Measurements from ENCODE around the gene NOLC1.

NOLC1 gene

DNA sequence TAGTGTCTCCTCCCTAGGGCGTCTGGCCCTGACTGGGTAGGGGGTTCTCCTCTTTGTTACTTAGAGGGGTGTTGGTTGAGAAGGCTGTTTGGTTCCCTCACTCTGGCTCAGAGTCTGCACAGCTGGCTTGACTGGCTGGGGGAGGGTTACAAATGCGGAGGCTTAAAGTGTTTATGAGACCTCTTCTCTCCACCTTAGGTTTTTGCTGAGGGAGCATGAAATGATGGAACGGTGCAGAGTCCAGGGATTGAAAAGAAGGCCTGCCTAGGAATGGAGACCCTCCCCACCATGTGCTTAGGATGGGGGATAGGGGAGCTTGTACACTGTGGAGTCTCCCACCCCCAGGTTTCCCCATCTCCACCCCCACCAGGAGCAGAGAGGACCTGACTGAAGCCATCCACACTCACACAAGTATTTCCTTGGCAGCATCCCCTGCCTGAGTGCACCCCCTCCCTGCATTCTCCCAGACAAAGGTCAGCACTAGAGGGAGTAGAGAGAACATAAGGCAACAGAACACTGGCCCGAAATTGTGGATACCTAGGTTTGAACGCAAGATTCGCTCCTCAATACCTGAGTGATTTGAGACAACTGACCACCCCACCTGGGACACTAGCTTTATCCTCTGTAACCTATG, 30.3 kb upstream of the NOLC1 start:
- DNase-seq (ENCODE audit: low spot score): no peak

DNA sequence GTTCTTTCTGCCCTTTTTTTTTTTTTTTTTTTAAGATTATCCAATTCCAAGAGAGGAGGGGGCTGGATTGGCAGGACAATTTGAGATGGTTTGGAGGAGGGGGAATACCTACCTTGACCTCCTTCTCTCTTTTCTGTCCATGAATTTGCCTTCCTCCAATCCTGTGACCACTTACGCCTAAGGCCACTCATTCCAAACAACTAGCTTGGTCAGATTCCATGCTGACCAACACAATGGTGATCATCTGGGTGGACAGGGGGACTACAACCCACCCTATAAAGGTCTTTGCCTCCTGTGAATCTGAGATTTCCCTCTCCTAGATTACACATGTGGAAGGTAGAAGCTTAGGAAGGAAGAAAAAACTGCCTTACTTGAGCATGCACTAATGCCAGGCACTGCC, 29.7 kb upstream of the NOLC1 start:
- DNase-seq (ENCODE audit: low spot score): no peak

DNA sequence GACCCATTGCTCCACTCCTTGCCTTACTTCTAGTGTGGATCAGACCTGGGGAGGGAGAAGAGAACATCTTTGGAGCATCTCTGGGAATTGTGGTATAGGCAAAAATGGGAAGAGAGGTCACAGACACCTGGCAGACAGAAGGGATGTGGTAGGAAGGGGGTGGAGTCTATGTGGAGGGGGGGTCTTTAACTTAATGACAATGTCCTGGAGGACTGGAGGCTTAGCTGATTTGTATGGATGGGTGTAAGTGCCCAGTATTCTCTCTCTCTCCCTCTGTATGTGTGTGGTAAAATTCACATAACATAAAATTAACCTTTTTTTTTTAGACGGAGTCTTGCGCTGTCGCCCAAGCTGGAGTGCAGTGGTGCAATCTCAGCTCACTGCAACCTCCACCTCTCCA, 29.0 kb upstream of the NOLC1 start:
- DNase-seq (ENCODE audit: low spot score): no peak

DNA sequence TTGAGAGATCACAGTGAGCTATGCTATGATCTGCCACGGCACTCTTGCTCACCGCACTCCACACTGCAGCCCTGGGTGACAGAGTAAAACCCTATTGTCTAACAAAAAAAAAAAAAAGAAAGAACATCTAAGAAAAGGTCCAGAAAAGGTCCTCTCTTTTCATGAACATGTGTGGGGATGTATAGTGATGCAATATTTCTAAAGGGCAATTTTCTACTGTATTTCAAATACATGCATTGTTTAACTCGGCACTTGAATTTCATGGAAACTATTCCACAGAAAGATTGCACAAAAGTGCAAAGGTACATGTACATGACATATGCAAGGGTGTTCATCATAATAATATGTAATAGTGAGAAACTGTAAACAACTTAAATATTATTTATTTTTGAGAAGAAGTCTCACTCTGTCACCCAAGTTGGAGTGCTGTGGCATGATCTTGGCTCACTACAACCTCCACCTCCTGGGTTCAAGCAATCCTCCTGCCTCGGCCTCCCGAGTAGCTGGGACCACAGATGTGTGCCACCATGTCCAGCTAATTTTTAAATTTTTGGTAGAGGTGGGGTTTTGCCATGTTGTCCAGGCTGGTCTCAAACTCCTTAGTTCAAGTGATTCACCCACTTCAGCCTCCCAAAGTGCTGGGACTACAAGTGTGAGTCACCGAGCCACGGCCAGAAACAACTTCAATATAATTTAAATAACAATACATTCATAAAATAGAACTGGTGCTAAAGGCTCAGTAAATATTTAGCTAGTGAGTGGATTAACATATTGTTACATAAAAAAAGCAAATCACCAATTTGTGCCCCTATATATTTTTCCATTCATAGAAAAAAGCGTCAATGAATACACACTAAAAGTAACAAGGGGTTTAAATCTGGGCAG, 20.7 kb upstream of the NOLC1 start:
- no peak for DNase-seq (ENCODE audit: low spot score)

DNA sequence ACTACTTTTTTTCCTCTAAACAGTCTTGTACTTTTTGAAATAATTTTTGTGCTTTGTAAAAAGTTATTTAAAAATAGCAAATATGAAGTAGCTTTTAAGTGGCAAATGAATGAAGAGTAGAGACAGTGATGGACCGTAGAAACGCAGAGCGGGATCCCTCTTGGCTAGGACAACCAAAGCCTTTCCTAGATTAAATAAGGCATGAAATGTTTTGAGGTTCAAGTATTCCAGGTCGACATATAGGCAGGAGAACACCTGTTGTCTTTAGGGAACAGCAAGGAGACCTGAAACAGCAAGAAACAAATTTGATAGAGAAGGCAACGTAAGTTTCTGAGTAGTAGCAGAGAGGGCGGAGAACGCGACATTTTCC, 20.0 kb upstream of the NOLC1 start:
- DNase-seq (ENCODE audit: low spot score): no peak

DNA sequence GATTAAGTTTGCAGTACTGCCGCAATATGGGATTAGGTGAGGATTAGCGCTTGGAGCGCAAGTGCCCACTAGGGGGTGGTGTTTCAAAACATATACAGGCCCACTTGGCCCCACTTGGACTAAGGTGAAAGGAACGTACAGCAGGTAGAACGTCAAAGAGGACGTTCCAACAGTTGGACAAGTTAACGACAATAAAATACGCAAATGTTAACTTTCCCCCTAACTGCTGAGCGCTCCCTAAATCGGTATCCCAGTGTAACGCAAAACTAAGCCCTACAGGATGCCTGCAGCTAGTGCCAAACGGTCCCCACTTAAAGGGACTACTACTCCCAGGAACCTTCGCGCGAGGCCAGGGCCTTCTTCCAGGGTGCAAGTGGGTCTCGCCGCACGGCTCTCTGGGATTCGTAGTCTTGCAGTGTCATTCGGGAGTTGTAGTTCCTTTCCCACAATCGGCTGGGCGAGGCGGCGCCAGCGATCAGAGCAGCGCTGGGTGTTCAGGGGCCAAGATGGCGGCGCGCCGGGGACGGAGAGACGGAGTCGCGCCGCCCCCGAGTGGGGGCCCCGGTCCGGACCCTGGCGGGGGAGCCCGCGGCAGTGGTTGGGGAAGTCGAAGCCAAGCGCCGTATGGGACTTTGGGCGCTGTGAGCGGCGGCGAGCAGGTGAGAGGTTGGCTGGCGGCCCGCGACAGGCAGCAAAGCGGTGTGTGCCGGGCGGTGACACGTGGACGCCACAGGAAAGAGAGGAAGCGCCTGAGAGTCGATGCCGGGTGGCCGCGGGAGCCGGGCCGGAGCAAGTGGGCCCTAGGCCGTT, 19.4 kb upstream of the NOLC1 start, which contains the start of gene PPRC1:
TSS of gene PPRC1 (plus strand) at position 478 of the 810 bp plus-strand sequence. CDS start at position 507, 29 bp downstream.
- DNase-seq (ENCODE audit: low spot score): peak; percentile 97

DNA sequence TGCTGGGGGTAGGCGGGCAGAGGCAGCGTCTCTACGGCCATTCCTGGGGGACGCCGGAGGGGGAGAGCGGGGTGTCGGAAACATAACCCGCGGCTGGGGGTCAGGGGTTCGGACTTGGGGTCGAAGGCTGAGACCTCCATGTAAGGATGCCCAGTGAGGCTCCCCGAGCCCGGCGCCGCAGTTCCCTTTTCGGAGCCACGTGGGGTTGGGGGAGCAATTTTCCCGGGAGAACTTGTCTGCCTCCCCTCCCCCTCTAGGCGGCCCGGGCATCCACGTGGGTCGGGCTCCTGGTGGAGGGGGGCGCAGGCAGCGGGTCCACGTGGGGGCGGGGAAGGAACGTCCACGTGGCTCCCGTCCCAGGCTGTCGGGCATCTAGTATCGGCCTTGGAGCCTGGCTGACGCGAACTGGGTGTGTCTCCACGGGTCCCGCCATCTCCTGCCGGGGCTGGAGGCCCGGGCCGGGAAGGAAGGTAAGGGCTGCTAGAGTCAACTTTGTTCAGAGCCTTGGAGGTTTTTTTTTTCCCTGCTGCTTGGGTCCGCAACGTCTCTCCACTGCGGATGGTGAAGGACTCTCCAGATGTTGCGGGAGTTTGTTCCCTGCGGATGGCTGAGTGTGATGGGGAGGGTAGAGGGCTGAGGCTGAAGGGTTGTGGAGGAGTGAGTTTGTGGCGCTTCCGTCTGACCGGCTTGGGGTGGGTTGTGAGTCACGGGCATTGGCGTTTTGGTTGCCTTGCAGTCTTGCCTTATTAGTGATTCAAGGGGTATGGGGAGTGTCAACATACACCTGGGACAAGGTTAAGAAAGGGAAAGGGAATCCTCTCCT, 18.6 kb upstream of the NOLC1 start:
- DNase-seq (ENCODE audit: low spot score): peak; percentile 81

DNA sequence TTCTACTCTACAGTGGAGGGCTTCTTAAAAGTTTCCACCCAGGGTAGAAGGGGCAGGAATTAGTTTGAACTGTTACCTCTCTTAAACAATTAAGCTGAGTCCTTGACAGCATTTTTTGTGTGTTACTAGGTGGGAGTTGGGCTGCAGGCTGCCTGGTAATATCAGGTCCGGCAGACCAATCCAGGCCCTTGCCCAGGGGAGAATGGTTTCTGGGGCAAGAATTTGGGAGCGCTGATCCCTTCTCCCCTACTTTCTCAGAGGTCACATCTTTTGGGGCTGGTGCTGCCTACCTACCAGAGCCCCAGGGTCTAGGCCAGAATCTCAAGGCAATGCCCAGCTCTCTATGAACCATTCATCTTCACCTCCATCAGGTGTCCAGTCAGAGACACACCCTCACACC, 17.8 kb upstream of the NOLC1 start:
- DNase-seq (ENCODE audit: low spot score): no peak

DNA sequence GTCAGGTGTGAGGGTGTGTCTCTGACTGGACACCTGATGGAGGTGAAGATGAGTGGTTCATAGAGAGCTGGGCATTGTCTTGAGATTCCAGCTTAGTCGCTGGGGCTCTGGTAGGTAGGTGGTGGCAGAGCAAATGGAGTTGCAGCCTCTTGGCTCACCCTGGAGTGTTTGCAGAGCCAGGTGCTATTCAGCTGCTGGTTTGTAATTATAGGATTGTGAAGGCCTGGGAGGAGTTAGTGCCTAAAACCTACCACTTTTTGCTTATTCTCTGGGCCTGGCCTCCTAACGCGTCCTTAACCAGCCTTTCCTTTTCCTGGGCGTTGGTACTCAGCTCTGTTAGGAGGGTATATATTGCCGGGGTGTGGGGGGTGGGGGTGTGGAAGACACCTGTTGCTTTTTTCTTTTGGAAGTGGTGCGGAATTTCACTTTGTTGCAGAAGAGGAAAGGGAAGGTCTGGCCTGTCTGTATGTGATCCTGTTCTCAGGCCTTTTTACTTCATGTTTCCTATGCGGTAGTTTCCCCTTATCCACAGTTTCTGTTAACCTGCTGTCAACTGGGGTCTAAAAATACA, 16.1 kb upstream of the NOLC1 start:
- DNase-seq (ENCODE audit: low spot score): no peak

DNA sequence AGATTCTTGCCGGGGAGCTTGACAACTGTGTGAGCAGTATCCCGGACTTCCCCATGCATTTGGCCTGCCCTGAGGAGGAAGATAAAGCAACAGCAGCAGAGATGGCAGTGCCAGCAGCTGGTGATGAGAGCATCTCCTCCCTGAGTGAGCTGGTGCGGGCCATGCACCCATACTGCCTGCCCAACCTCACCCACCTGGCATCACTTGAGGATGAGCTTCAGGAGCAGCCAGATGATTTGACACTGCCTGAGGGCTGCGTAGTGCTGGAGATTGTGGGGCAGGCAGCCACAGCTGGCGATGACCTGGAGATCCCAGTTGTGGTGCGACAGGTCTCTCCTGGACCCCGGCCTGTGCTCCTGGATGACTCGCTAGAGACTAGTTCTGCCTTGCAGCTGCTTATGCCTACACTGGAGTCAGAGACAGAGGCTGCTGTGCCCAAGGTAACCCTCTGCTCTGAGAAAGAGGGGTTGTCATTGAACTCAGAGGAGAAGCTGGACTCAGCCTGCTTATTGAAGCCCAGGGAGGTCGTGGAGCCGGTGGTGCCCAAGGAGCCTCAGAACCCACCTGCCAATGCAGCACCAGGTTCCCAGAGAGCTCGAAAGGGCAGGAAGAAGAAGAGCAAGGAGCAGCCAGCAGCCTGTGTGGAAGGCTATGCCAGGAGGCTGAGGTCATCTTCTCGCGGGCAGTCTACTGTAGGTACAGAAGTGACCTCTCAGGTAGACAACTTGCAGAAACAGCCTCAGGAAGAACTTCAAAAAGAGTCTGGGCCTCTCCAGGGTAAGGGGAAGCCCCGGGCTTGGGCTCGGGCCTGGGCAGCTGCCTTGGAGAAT, 12.7 kb upstream of the NOLC1 start:
- no peak for DNase-seq (ENCODE audit: low spot score)

DNA sequence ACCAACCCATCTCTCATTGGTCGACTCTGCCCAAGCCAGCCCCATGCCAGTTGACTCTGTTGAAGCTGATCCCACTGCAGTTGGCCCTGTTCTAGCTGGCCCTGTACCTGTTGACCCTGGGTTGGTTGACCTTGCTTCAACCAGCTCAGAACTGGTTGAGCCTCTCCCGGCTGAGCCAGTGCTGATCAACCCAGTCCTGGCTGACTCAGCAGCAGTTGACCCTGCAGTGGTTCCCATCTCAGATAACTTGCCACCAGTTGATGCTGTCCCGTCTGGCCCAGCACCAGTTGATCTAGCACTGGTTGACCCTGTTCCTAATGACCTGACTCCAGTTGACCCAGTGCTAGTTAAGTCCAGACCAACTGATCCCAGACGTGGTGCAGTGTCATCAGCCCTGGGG, 12.0 kb upstream of the NOLC1 start:
- no peak for DNase-seq (ENCODE audit: low spot score)

DNA sequence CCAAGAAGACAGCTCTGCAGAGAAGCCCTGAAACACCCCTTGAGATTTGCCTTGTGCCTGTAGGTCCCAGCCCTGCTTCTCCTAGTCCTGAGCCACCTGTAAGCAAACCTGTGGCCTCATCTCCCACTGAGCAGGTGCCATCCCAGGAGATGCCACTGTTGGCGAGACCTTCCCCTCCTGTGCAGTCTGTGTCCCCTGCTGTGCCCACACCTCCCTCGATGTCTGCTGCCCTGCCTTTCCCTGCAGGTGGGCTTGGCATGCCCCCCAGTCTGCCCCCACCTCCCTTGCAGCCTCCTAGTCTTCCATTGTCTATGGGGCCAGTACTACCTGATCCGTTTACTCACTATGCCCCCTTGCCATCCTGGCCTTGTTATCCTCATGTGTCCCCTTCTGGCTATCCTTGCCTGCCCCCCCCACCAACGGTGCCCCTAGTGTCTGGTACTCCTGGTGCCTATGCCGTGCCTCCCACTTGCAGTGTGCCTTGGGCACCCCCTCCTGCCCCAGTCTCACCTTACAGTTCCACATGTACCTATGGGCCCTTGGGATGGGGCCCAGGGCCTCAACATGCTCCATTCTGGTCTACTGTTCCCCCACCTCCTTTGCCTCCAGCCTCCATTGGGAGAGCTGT, 11.2 kb upstream of the NOLC1 start:
- no peak for DNase-seq (ENCODE audit: low spot score)

DNA sequence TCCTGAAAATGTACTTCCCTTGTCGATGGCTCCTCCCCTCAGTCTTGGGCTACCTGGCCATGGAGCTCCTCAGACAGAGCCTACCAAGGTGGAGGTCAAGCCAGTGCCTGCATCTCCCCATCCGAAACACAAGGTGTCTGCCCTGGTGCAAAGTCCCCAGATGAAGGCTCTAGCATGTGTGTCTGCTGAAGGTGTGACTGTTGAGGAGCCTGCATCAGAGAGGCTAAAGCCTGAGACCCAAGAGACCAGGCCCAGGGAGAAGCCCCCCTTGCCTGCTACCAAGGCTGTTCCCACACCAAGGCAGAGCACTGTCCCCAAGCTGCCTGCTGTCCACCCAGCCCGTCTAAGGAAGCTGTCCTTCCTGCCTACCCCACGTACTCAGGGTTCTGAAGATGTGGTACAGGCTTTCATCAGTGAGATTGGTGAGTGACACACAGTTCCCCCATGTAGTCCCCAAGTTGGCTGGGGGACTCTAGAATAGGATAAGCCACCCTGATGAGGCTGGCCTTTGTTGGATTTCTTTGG, 10.5 kb upstream of the NOLC1 start:
- DNase-seq (ENCODE audit: low spot score): no peak

DNA sequence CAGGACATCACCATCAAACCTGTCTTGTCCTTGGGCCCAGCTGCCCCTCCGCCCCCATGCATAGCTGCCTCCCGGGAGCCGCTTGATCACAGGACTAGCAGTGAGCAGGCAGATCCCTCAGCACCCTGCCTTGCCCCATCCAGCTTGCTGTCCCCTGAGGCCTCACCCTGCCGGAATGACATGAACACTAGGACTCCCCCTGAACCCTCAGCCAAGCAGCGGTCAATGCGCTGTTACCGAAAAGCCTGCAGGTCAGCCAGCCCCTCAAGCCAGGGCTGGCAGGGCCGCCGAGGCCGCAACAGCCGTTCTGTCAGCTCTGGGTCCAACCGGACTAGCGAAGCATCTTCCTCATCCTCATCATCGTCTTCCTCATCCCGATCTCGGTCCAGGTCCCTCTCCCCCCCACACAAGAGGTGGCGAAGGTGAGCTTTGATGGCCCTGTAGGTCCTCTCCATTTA, 5.2 kb upstream of the NOLC1 start:
- DNase-seq (ENCODE audit: low spot score): no peak

DNA sequence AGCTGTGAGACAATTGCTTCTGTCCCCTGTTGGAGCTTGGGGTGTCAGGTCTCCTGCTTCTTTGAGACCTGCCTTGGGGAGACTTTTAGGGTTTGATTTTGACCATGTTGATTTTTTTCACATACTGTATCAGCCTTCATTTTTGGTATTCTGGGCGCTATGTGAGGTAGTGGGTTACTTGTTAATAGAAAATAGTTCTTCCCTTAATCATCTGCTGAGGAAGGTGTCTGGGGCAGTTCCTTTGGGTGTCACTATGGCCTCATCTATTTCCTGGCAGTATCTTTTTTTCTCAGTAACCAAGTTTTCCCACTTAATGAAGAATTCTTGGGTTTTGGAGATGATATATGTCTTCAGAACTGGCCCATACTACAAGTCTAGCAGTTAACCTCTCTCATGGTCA, 4.6 kb upstream of the NOLC1 start:
- no peak for DNase-seq (ENCODE audit: low spot score)

DNA sequence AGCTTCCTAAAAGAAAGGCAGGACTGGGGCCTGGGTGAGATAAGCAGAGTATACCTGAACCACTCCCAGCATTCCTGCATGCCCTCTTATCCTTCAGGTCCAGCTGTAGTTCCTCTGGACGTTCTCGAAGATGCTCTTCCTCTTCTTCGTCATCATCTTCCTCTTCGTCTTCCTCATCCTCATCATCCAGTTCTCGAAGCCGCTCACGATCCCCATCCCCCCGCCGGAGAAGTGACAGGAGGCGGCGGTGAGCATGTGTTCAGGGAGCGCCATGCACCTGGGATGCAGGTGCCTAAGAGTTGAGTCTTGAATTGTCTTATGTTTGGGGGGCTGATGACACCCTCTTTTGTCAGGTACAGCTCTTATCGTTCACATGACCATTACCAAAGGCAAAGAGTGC, 3.9 kb upstream of the NOLC1 start:
- no peak for DNase-seq (ENCODE audit: low spot score)

DNA sequence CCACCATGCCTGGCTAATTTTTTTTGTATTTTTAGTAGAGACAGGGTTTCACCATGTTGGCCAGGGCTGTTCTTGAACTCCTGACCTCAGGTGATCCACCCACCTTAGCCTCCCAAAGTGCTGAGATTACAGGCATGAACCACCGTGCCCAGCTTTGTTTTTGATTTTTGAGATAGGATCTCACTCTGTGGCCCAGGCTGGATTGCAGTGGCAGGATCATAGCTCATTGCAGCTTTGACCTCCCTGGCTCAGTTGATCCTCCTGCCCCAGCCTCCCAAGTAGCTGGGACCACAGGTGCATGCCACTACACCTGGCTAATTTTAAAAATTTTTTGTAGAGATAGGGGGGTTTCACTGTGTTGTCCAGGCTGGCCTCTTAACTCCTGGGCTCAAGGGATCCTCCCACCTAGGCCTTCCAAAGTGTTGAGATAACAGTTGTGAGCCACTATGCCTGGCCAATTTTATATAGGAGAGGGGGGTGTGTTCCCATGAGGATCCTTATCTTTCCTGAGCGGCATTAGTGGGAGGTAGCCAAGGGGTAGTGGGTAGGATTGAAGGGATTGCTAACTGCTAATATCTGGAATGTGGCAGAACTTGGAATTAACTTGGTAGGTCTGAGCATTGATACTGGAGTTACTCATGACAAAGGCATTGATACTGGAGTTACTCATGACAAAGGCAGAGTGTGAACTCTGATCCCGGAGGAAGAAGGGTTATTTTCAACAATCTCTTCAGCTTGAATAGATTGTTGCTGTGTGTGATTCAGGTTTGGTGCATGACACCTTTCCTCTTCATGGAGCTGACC, 1.0 kb upstream of the NOLC1 start:
- no peak for DNase-seq (ENCODE audit: low spot score)

DNA sequence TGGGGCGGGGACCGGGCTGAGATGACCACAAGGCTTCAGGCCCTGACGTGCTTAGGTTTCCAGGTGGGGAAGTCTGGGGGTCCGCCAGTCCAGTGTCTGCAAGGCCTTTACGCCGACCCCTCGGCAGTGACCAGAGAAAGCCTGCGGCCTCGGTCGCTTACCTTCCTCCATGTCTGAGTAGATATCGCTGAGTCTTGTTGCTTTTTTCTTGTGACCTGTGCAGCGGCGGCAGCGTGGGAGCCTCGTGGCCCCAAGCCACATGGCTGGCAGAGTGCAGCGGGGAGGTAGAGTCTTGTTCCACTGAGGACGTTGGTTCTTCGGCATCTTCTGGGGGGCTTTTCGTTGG, 329 bp downstream of the NOLC1 start:
- no peak for DNase-seq (ENCODE audit: low spot score)

DNA sequence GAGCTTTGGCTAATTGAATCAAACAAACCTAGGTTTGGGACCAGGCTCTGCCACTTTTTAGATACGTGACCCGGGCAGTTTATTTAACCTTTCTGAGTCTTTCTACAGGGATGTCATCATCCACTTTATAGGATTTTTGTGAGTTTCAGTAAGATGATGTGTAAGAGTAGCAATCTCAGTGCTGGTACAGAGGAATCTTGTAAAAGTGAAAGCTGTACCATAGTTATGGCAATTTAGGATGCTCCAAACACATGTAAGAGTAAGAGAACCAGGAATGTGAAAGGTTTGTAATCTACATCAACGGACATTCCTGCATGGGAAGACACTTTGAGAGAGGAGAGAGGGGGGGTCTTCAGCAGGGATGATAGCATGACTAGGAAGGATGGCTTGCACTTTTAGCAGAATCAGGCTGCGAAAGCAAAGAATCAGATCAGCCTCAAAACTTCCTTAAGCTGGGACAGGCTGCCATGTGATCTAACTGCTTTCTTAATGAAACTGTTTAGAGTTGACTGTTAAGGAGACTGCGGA, 968 bp downstream of the NOLC1 start:
- DNase-seq (ENCODE audit: low spot score): no peak
